ENCODE data around the gene COG3.

GRCh38 chr13:45432737-45433380, 31.9 kb upstream of the COG3 start:
- no peak for TF ChIP-seq POLR2AphosphoS5 (IDR thresholded peaks at IDR 0.05)
- TF ChIP-seq, protein P1, sequence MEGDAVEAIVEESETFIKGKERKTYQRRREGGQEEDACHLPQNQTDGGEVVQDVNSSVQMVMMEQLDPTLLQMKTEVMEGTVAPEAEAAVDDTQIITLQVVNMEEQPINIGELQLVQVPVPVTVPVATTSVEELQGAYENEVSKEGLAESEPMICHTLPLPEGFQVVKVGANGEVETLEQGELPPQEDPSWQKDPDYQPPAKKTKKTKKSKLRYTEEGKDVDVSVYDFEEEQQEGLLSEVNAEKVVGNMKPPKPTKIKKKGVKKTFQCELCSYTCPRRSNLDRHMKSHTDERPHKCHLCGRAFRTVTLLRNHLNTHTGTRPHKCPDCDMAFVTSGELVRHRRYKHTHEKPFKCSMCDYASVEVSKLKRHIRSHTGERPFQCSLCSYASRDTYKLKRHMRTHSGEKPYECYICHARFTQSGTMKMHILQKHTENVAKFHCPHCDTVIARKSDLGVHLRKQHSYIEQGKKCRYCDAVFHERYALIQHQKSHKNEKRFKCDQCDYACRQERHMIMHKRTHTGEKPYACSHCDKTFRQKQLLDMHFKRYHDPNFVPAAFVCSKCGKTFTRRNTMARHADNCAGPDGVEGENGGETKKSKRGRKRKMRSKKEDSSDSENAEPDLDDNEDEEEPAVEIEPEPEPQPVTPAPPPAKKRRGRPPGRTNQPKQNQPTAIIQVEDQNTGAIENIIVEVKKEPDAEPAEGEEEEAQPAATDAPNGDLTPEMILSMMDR (IDR thresholded peaks at IDR 0.05; ENCODE audit: poor library complexity, severe bottlenecking) = no peak
- no peak for TF ChIP-seq REST (IDR thresholded peaks at IDR 0.05; ENCODE audit: borderline replicate concordance)
- no peak for TF ChIP-seq EZH2 (IDR thresholded peaks at IDR 0.05; ENCODE audit: borderline replicate concordance, insufficient read depth, low read length, poor library complexity, severe bottlenecking)

Measured in neural cell (in vitro differentiated cells).